RWPE1 (cell line): ENCODE results near the gene TASP1.

Source experiments
- CTCF ChIA-PET: fragments of 350-600 bp; sonication (Branson Sonifier 250); formaldehyde crosslinking; extraction: SDS; loops from one replicate; lab custom pipeline; 2021; lab: Yijun Ruan, JAX
- POLR2A ChIA-PET: fragments of 400-600 bp; formaldehyde crosslinking; extraction: SDS; loops from one replicate; lab custom pipeline; 2020; ENCODE audit warnings: antibody characterized with exemption; ENCODE audit not compliant: low non-redundant PET; lab: Yijun Ruan, JAX
- DNase-seq: peaks from one replicate; pipeline ENCODE4 v3.0.0; 2012; ENCODE audit warnings: low spot score
- H3K27ac ChIP-seq: fragments of 450-650 bp; 2 replicates; pipeline ENCODE4 v1.5.1; 2017
- CTCF ChIP-seq: fragments of 450-650 bp; conservative IDR thresholded peaks from 2 replicates; pipeline ENCODE4 v1.5.1; 2017; ENCODE audit warnings: low read depth, mild to moderate bottlenecking

The TASP1 gene

GRCh38 chr20:13432126-13432525 lies 206.6 kb downstream of the TASP1 start:
- no peak overlapping the region for H3K27ac ChIP-seq
- CTCF ChIA-PET: interaction anchor here (0.6 kb wide), 1 partner anchor 30 kb away, joined by 3 read pairs; no protein-coding TSS in a partner anchor
- no peak for TF ChIP-seq CTCF
- POLR2A ChIA-PET: no interaction called here
- no peak for DNase-seq

- no peak for TF ChIP-seq CTCF
- H3K27ac ChIP-seq: no peak overlapping the region
- CTCF ChIA-PET: no interaction called here
- POLR2A ChIA-PET: no interaction called here
- no peak for DNase-seq
Measured at GRCh38 chr20:13430346-13431002, 208.3 kb downstream of the TASP1 start.

GRCh38 chr20:13428684-13429083 lies 210.0 kb downstream of the TASP1 start:
- H3K27ac ChIP-seq: no peak overlapping the region
- ChIA-PET POLR2A (no interaction called here), CTCF (no interaction called here)
- DNase-seq: no peak
- TF ChIP-seq CTCF: no peak

- DNase-seq: no peak
- CTCF ChIA-PET: no interaction called here
- POLR2A ChIA-PET: no interaction called here
- H3K27ac ChIP-seq: no peak overlapping the region
- no peak for TF ChIP-seq CTCF
Measured at GRCh38 chr20:13426870-13427269, 211.9 kb downstream of the TASP1 start.

- TF ChIP-seq CTCF: no peak
- ChIA-PET POLR2A (no interaction called here), CTCF (no interaction called here)
- no peak overlapping the region for H3K27ac ChIP-seq
- no peak for DNase-seq
Measured at GRCh38 chr20:13425381-13426135, 213.2 kb downstream of the TASP1 start.

GRCh38 chr20:13424174-13424833 lies 214.4 kb downstream of the TASP1 start:
- ChIA-PET CTCF (no interaction called here), POLR2A (no interaction called here)
- no peak overlapping the region for H3K27ac ChIP-seq
- no peak for TF ChIP-seq CTCF
- DNase-seq: no peak
